Kidney epithelial cell (primary cell): ENCODE results near the gene ARID1A. TPM values are rescaled to one million over a fixed set of nuclear protein-coding genes. Genes with fewer than 3 reads are reported as not detected.
"Not testable (repeated sequence)": the region's sequence is repeated elsewhere in the genome, so short reads cannot be mapped to it uniquely, and the experiment has no call there.

ENCODE experiments used
- DNase-seq: peaks from one replicate; pipeline ENCODE4 v3.0.0-alpha.2; 2010; ENCODE audit warnings: low read depth
- H3K27me3 ChIP-seq: 2 replicates; pipeline ENCODE4 v1.6.0; 2011; ENCODE audit warnings: low read length; ENCODE audit not compliant: control insufficient read depth, insufficient read depth
- H3K36me3 ChIP-seq: 2 replicates; pipeline ENCODE4 v1.5.1; 2011; ENCODE audit warnings: low read length; ENCODE audit not compliant: control insufficient read depth, insufficient read depth
- H3K4me3 ChIP-seq: 2 replicates; pipeline ENCODE4 v1.5.1; 2011; ENCODE audit warnings: low read depth, mild to moderate bottlenecking, control low read depth, low read length
- total RNA-seq: library from RNA; depleted of rRNA; stranded (reverse); fragments of >200 nt; gene quantifications from 2 replicates; pipeline ENCODE4 v1.2.3, GENCODE V29; 2015
- TF ChIP-seq, protein P1 (sequence below): IDR thresholded peaks from 2 replicates; pipeline ENCODE4 v1.5.1; 2011; ENCODE audit warnings: mild to moderate bottlenecking, moderate library complexity, low read length, control low read depth, inconsistent platforms; ENCODE audit not compliant: insufficient read depth, poor library complexity, severe bottlenecking

ARID1A gene
- total RNA-seq: 43.7 and 63.1 TPM in 2 replicates

DNA sequence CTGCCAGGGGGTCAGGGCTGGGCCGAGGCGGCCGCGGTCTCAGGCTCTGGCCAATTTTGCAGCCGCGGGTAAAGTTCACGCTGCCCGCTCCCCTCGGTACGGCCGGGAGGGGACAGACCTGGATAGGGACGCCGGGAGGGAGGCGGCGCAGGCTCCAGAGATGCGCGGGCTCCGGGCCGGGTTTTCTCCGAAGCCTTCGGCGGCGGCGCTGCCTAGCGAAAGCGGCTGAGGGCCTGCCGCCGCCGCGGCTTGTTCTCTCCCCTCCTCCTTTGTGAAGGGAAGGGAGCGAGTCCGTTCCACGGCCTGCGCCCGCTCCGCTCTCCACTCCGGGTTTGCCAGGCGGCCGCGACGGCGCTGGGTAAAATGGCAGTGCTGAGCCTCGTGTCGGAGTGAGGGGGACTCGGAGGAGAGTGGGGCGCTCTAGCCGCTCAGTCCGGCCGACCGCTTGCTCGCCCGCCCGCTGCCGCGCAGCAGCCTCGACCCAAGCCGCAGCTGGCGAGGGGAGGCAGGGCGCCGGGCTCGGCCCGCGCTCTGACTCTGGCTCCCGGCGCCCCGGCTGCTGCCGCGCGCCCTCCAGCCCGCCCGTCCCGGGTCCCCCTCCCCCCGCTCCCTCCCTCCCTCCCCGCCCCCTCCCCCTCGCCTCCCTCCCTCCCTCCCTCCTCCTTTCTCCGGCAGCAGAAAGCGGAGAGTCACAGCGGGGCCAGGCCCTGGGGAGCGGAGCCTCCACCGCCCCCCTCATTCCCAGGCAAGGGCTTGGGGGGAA lies at the start of gene ARID1A:
ARID1A (plus strand) TSS at position 660 of the 763 bp plus-strand sequence. CDS start 389 bp downstream, outside the sequence.
- H3K4me3 ChIP-seq: peak within 1 kb of the TSS; percentile 77
- H3K36me3 ChIP-seq: no peaks in the 10 kb centered on the region
- H3K27me3 ChIP-seq: no peaks in the 10 kb centered on the region
- TF ChIP-seq, protein P1, sequence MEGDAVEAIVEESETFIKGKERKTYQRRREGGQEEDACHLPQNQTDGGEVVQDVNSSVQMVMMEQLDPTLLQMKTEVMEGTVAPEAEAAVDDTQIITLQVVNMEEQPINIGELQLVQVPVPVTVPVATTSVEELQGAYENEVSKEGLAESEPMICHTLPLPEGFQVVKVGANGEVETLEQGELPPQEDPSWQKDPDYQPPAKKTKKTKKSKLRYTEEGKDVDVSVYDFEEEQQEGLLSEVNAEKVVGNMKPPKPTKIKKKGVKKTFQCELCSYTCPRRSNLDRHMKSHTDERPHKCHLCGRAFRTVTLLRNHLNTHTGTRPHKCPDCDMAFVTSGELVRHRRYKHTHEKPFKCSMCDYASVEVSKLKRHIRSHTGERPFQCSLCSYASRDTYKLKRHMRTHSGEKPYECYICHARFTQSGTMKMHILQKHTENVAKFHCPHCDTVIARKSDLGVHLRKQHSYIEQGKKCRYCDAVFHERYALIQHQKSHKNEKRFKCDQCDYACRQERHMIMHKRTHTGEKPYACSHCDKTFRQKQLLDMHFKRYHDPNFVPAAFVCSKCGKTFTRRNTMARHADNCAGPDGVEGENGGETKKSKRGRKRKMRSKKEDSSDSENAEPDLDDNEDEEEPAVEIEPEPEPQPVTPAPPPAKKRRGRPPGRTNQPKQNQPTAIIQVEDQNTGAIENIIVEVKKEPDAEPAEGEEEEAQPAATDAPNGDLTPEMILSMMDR: no peak
- DNase-seq: peak; percentile 63

DNA sequence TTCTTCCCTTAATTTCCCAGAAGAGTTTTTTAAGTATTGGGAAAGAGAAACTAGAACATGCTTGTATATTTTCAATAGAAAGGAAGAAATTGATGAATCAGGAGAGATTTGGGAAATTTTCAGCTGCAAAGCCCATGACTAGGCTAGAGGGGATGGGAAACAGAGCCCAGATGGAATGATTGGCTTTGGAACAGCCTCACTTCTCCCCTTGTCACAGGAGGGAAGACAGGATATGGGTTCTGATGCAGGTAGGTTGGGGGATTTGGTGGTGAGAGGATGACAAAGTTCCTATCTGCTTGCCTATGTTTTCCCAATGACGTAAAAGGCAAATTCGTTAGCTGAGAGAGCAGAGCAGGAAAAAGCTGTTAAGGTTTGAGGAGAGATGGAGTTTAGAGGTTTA lies 31.0 kb upstream of the ARID1A start:
- DNase-seq: no peak
- TF ChIP-seq, protein P1: no peak
- Histone ChIP-seq H3K27me3 (peaks cover 2% of the 10 kb centered on the region), H3K36me3 (no peaks in the 10 kb centered on the region), H3K4me3 (no peak overlapping the region)

DNA sequence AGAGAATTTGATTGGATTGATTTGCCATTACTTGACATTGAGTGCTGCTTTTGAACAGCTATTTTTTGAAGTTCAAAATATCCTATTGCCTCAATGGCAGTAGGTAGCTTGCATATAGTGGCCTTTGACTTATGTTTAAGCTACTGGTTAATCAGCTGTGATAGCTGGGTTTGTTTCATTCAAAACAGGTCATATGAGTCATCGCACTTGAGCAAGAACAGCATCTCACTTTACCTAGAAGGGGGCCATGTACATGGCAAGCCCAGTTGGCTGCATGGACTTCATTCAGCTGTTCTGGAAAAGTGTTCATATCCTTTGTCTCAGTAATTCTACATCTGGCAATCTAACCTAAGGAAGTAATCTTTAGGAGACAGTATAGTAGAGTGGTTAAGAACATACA lies 29.0 kb upstream of the ARID1A start:
- H3K36me3 ChIP-seq: no peaks in the 10 kb centered on the region
- no peak overlapping the region for H3K4me3 ChIP-seq
- H3K27me3 ChIP-seq: no peaks in the 10 kb centered on the region
- DNase-seq: peak; percentile 34
- TF ChIP-seq, protein P1: no peak

DNA sequence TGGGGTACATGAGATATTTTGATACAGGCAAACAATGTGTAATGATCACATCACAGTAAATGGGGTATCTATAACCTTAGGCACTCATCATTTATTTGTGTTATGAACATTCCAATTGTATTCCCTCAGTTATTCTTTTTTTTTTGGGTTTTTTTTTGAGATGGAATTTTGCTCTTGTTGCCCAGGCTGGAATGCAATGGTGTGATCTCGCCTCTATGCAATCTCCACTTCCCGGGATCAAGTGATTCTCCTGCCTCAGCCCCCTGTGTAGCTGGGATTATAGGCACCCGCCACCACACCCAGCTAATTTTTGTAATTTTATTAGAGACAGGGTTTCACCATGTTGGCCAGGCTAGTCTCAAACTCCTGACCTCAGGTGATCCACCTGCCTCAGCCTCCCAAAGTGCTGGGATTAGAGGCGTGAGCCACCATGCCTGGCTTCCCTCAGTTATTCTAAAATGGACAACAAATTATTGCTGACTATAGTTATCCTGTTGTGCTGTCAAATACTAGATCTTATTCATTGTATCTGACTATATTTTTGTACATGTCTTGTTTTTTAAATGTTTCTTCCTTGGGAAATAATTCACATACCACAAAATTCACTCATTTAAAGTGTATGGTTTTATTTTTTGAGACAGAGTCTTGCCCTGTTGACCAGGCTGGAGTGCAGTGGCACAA lies 27.6 kb upstream of the ARID1A start:
- H3K4me3 ChIP-seq, DNase-seq, H3K36me3 ChIP-seq, H3K27me3 ChIP-seq: not testable (repeated sequence)

DNA sequence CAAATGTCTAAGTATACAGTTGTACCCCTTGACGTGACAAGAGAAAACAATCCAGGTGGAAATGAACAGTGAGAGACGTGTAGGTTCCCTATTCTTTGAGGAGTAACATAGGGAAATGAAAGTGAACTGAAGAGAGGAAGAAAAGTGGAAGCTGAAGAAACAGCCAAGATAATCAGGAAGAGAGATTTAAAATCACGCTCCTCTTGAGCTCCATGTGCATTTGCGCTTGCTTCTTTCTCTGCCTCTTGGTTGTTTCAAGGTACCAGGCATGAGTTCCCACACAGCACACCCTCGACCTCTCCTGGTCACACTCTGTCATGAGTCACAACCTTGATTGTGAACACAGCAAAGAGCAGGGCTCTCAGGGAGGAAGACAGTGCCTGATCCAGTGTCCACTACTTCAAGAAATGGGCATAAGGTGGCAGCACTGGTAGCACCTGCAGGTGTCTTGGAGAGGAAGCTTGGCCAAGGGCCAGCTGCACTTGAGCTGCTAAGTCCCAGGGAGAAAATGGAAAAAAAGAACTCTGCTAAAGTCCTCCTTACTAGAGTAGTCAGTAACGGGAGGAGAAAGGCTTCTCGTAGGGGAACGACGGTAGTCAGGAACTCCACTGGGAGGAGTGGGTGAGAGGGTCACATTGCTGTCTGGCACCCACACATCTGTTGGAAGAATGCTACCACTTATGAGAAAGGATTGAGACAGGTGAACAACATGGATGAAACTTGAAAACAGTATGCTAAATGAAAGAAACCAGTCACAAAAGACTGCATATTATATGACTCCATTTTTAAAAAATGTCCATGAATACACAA lies 18.3 kb upstream of the ARID1A start:
- Histone ChIP-seq H3K27me3 (no peaks in the 10 kb centered on the region), H3K36me3 (no peaks in the 10 kb centered on the region), H3K4me3 (no peak overlapping the region)
- DNase-seq: peak; percentile 94
- TF ChIP-seq, protein P1: peak; percentile 69
